IPS-20b (cell line): ENCODE data around the gene GNG2.

Source experiments
- H3K27ac ChIP-seq: one replicate; pipeline ENCODE4 v1.5.1; 2013; ENCODE audit warnings: low read length
- H3K27me3 ChIP-seq: 2 replicates; pipeline ENCODE4 v1.6.1; 2013; ENCODE audit warnings: mild to moderate bottlenecking, low read length, inconsistent platforms; ENCODE audit not compliant: insufficient read depth
- H3K36me3 ChIP-seq: 2 replicates; pipeline ENCODE4 v1.6.1; 2013; ENCODE audit warnings: low read depth, mild to moderate bottlenecking, inconsistent platforms, low read length, moderate library complexity; ENCODE audit not compliant: insufficient read depth
- H3K4me1 ChIP-seq: 2 replicates; pipeline ENCODE4 v1.6.1; 2013; ENCODE audit warnings: mild to moderate bottlenecking, control low read depth, inconsistent platforms, low read length, moderate library complexity; ENCODE audit not compliant: insufficient read depth
- H3K4me3 ChIP-seq: 2 replicates; pipeline ENCODE4 v1.5.1; 2013; ENCODE audit warnings: mild to moderate bottlenecking, low read length, inconsistent platforms
- H3K9ac ChIP-seq: 2 replicates; pipeline ENCODE4 v1.6.1; 2013; ENCODE audit warnings: low read depth, mild to moderate bottlenecking, inconsistent platforms, low read length, moderate library complexity
- H3K9me3 ChIP-seq: 2 replicates; pipeline ENCODE4 v1.6.1; 2013; ENCODE audit warnings: mild to moderate bottlenecking, low read depth, low read length, inconsistent platforms; ENCODE audit not compliant: insufficient read depth

GNG2 gene

GRCh38 chr14:51979088-51979709 lies 118.8 kb downstream of the GNG2 start:
- Histone ChIP-seq H3K9ac (no peak overlapping the region), H3K27ac (no peak overlapping the region), H3K4me3 (no peak overlapping the region), H3K4me1 (no peaks in the 10 kb centered on the region; the same call in 1 of the 2 replicates), H3K9me3 (no peaks in the 10 kb centered on the region), H3K27me3 (no peaks in the 10 kb centered on the region; the same call in 1 of the 2 replicates), H3K36me3 (no peaks in the 10 kb centered on the region)

DNA sequence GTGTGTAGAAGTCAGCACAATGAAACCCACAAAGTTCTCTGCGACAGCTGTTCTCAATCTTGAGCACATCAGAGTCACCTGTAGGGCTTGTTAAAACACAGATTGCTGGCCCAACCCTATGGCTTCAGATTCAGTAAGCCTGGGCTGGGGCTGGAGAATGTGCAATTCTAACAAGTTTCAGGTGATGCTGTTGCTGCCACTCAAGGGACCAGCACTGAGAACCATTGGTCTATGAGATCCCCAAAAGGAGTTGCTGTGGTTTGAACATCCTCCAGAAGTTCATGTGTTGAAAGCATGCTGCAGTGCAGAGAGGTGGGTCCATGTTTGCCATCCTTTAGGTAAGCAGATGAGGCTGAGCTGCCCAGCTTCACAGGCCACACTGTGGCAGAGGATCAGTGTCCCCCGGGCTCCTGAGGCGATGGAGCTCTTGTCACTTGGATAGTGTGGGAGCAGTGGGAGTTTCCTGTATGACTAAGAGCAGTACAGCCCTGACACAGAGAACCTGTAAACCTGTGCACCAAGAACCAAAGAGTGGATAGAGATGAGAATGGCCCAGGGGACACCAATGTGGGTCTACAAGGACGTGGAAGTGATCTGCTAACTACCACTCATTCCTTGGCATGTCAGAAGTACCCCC lies 120.9 kb downstream of the GNG2 start:
- Histone ChIP-seq H3K4me1 (no peaks in the 10 kb centered on the region), H3K27me3 (no peaks in the 10 kb centered on the region; the same call in 1 of the 2 replicates), H3K36me3 (no peaks in the 10 kb centered on the region), H3K9ac (no peak overlapping the region), H3K9me3 (no peaks in the 10 kb centered on the region), H3K27ac (no peak overlapping the region), H3K4me3 (no peak overlapping the region)

DNA sequence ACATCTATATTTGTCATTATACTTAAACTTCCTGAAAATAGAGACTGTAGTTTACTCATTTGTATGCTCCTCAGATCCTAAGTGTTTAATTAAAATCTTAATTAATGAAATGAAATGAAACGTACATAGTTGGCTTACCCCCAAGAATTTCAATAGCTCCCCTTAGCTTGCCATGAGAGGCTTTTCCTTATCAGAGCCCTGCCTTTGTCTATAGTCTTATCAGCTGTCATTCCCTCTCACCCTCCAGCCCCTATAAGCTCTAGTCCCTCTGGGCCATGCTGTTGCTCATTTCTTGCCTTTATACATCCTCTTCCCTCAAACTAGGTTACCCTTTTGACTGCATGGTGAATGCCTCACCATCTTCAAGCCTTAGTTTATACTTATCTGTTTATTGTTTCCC lies 127.8 kb downstream of the GNG2 start:
- no peaks in the 10 kb centered on the region for H3K27me3 ChIP-seq
- no peak overlapping the region for H3K4me3 ChIP-seq
- H3K9me3 ChIP-seq, result no peaks in the 10 kb centered on the region
- H3K36me3 ChIP-seq, result peaks cover 28% of the 10 kb centered on the region
- no peak overlapping the region for H3K27ac ChIP-seq
- peak overlapping the region; percentile 100; the same call in 1 of the 2 replicates for H3K9ac ChIP-seq
- H3K4me1 ChIP-seq, result peaks cover 6% of the 10 kb centered on the region; the same call in 1 of the 2 replicates

DNA sequence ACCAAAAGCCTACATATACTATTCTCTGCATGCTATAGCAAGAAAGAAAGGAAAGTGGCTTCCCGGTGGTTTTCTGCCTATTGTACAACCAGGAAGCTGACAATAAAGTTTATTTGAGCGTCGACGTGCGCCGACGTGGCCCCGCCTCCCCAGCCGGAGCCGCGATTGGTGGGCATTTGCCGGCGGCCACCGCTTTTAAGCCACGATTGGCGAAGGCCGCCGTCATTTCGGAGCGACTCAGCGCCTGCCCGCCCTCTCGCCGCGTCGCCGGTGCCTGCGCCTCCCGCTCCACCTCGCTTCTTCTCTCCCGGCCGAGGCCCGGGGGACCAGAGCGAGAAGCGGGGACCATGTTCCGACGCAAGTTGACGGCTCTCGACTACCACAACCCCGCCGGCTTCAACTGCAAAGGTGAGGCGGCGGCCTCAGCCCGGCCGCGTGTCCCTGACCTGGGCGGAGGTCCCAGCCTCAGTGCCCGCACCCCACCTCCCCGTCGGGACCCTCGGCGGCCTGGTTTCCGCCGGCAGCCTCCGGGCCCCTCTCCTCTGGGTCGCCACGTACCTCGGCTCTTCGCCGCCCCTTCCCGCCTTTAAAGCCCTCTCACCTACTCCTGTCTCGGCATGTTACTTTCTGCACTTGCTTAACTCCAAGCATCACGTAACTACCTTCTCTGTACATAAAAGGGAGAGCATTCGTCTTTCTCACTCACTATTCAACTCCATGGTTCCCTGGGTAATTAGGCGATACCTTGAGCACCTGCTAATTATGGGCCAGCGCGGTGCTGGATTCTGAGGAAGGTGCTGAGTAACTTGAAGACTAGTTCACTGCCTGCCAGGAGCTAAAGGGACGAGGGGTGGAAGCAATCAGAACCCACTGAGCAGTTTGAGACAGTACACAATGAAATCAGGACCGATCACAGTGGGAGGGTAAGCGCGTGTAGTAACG lies 129.2 kb downstream of the GNG2 start, which contains the start of gene RTRAF:
TSS of gene RTRAF (plus strand) at position 254 of the 942 bp plus-strand sequence. CDS start at position 348, 94 bp downstream.
- H3K4me3 ChIP-seq, result peak within 1 kb of the TSS; percentile 100
- H3K36me3 ChIP-seq, result peaks cover 42% of the 10 kb centered on the region
- no peaks in the 10 kb centered on the region for H3K9me3 ChIP-seq
- H3K9ac ChIP-seq, result peak within 1 kb of the TSS; percentile 100
- H3K4me1 ChIP-seq, result peaks cover 6% of the 10 kb centered on the region; the same call in 1 of the 2 replicates
- H3K27me3 ChIP-seq, result no peaks in the 10 kb centered on the region
- H3K27ac ChIP-seq, result peak within 1 kb of the TSS; percentile 97

DNA sequence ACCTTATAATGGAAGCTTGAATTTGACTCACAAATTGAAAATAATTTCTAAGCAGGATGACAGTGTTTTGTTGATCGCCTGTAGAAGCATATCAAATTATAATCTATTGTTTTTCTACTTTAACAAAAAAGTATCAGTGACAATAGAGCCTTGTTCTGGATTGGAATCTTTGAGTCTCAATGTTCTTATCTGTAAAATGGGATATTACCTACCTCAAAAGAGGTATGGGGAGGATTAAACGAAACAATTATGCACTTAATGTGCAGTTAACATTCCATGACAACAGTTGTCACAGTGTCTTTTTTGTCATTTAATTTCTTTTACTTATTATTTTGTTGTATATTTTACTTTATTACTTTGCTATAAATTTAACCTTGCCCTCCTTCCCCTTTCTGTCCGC lies 130.1 kb downstream of the GNG2 start:
- peak overlapping the region; percentile 100 for H3K4me3 ChIP-seq
- no peaks in the 10 kb centered on the region for H3K9me3 ChIP-seq
- no peaks in the 10 kb centered on the region for H3K27me3 ChIP-seq
- H3K4me1 ChIP-seq, result peaks cover 6% of the 10 kb centered on the region; the same call in 1 of the 2 replicates
- H3K36me3 ChIP-seq, result peaks cover 51% of the 10 kb centered on the region
- peak overlapping the region; percentile 100 for H3K9ac ChIP-seq
- H3K27ac ChIP-seq, result no peak overlapping the region

GRCh38 chr14:51993285-51993920 lies 133.0 kb downstream of the GNG2 start:
- Histone ChIP-seq H3K27ac (no peak overlapping the region), H3K36me3 (peaks cover 79% of the 10 kb centered on the region), H3K9ac (no peak overlapping the region), H3K9me3 (no peaks in the 10 kb centered on the region), H3K4me3 (no peak overlapping the region), H3K4me1 (peaks cover 6% of the 10 kb centered on the region; the same call in 1 of the 2 replicates), H3K27me3 (no peaks in the 10 kb centered on the region)

DNA sequence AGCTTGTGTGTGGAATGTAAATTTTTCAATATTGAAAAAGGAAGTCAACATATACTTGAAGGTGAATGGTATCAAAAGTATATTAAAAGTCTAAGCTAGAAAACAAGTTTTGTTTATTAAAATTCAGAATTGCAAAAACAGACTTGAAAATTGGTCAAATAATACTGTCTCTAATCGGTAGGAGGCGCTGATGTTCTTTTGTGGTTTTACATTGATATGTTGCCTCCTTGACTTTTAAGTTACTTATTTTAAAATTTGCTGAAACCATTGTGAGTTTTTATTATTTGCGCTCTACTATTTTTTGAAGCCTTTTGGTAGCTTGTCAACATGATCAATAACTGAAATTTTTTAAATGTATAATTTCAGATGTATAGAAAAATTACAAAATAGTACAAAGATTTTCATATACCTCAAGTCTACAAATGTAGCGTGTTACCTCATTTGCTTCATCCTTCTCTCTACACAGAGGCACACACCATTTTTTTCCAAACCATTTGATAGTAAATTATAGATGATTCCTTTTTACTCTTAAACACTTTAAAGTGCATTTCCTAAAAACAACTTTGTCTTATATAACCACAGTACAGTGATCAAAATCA lies 135.8 kb downstream of the GNG2 start:
- no peak overlapping the region for H3K9ac ChIP-seq
- H3K9me3 ChIP-seq, result no peaks in the 10 kb centered on the region
- H3K36me3 ChIP-seq, result peaks cover 99% of the 10 kb centered on the region
- no peak overlapping the region for H3K4me3 ChIP-seq
- no peaks in the 10 kb centered on the region for H3K4me1 ChIP-seq
- no peaks in the 10 kb centered on the region for H3K27me3 ChIP-seq
- H3K27ac ChIP-seq, result no peak overlapping the region

DNA sequence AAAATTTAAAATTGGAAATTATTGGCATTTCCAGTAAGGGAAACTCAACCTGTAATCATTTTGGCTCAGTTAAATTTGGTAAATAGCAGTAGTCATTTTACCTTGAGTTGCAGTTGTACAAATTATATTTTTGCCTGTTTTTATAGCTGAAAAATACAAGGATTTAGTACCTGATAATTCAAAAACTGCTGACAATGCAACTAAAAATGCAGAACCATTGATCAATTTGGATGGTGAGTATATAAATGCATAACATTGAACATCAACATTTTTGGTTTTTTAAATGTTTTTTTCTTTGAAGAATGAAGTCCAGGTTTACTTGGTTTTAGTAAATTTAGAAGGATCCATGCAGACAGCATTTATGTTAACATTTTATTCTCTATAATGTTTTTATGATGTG lies 137.9 kb downstream of the GNG2 start:
- peaks cover 99% of the 10 kb centered on the region for H3K36me3 ChIP-seq

GRCh38 chr14:51999084-51999483 lies 138.7 kb downstream of the GNG2 start:
- Histone ChIP-seq H3K4me3 (no peak overlapping the region), H3K9me3 (no peaks in the 10 kb centered on the region), H3K9ac (no peak overlapping the region), H3K4me1 (no peaks in the 10 kb centered on the region), H3K27me3 (no peaks in the 10 kb centered on the region), H3K36me3 (peaks cover 99% of the 10 kb centered on the region), H3K27ac (no peak overlapping the region)

More for the DNA sequence above, 137.9 kb downstream of the GNG2 start:
- no peak overlapping the region for H3K4me3 ChIP-seq
- no peaks in the 10 kb centered on the region for H3K4me1 ChIP-seq
- H3K27ac ChIP-seq, result no peak overlapping the region
- H3K27me3 ChIP-seq, result no peaks in the 10 kb centered on the region
- no peaks in the 10 kb centered on the region for H3K9me3 ChIP-seq
- H3K9ac ChIP-seq, result no peak overlapping the region

DNA sequence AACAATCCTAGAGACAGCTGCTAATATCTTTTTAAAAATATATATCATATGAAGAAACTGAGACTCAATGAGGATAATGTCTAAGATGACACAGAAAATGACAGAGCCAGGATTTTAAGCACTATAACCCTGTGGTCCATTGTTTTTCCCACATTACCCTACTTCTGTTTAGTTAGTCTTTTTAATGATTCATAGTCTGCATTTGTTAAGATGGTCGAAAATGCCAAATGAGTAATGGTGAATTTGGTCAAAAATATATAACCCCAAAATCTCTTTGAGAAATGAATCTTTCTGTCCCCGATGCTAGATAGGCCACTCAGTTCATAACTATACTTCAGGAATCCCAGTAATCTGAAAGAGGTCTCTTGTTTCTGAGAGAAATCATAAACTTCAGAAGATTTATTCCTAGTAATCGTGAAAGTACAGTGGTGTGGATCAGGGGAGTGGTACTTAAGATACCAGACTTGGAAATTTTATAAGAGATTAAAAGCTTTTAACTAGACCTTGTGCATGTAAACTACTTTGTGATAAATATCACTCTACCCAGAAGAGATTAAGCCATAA lies 139.7 kb downstream of the GNG2 start:
- Histone ChIP-seq H3K4me1 (no peaks in the 10 kb centered on the region), H3K27me3 (no peaks in the 10 kb centered on the region), H3K36me3 (peaks cover 99% of the 10 kb centered on the region), H3K4me3 (no peak overlapping the region), H3K9me3 (no peaks in the 10 kb centered on the region), H3K9ac (no peak overlapping the region), H3K27ac (no peak overlapping the region)
